GM12878 (cell line): ENCODE data around the gene NCDN. TPM values are rescaled to one million over a fixed set of nuclear protein-coding genes. Genes with fewer than 3 reads are reported as not detected.

ENCODE experiments used
- ZNF622 ChIP-seq: fragments of 450-650 bp; IDR thresholded peaks from 2 replicates; pipeline ENCODE4 v1.6.1; 2017; ENCODE audit warnings: mild to moderate bottlenecking, inconsistent platforms
- polyA plus RNA-seq, 11 experiments: library from polyadenylated mRNA; depleted of rRNA in 4 of 11; unstranded in 6 of 11; stranded (reverse) in 5 of 11; fragments of >200 nt; fragmentation: Nextera tagmentation in 4 of 11; fragmentation: Illumina TruSeq in 1 of 11; extraction: Ambion mirVana in 4 of 11; extraction: Trizol in 1 of 11; gene quantifications; 1 replicate in 1 of 11; 2 replicates in 10 of 11; pipeline versions ENCODE4 v1.2.1 to v1.2.3, GENCODE V29; 2011 to 2016; ENCODE audit warnings: inconsistent platforms in 2 of 11, missing spikeins in 2 of 11, low read depth in 1 of 11
- total RNA-seq, 4 experiments: library from RNA; depleted of rRNA in 3 of 4; stranded (reverse); fragments of >200 nt in 3 of 4; fragmentation: Illumina TruSeq in 1 of 4; extraction: Trizol in 1 of 4; gene quantifications; 2 replicates each; pipeline versions ENCODE4 v1.2.1 to v1.2.3, GENCODE V29; 2013 to 2021
- TF ChIP-seq, protein P1 (sequence below): fragments of 450-650 bp; IDR thresholded peaks from 2 replicates; pipeline ENCODE4 v1.6.1; 2017; ENCODE audit warnings: borderline replicate concordance

The NCDN gene
- total and polyA plus RNA-seq, 10 of the 15 experiments (the other 5 are each of a cell fraction or from before 2014, with no cell fraction given) = 1.8 to 25.5 (median 10.9) TPM

DNA sequence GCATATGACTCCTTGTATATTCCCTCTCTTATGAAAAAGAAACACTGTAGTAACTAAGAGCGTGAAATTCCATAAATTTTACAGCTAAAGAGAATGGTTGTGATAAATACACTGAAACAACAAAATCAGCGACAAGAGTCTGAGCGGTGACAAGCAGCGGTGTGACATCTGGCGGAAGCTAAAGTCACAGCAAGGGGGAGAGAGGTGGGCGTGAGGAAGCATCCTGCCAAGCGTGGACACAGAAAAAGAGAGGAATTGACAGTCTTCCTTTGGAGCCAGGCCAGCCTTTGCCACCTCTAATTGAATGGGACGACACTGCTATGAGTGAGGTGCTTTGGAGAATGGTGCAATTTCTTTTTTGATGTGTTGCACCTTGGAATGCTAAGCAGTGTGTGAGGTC, 57.8 kb downstream of the NCDN start (continued):
- TF ChIP-seq, protein P1, sequence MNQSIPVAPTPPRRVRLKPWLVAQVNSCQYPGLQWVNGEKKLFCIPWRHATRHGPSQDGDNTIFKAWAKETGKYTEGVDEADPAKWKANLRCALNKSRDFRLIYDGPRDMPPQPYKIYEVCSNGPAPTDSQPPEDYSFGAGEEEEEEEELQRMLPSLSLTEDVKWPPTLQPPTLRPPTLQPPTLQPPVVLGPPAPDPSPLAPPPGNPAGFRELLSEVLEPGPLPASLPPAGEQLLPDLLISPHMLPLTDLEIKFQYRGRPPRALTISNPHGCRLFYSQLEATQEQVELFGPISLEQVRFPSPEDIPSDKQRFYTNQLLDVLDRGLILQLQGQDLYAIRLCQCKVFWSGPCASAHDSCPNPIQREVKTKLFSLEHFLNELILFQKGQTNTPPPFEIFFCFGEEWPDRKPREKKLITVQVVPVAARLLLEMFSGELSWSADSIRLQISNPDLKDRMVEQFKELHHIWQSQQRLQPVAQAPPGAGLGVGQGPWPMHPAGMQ = no peak
- TF ChIP-seq ZNF622 = no peak

Other genes with a start within 250 kb of the NCDN start
- 22.6 and 24.3 TPM in 2 replicates for gene KIAA0319L, start 396 bp upstream of the NCDN start, total RNA-seq (2014; rRNA removed)
- gene KIAA0319L, start 396 bp upstream of the NCDN start, total RNA-seq (2014; rRNA removed; fragmentation: Illumina TruSeq; extraction: Trizol) = 20.7 and 22.1 TPM in 2 replicates
- 26.9 and 30.3 TPM in 2 replicates for gene KIAA0319L, start 396 bp upstream of the NCDN start, total RNA-seq (2021)
- gene KIAA0319L, start 396 bp upstream of the NCDN start, polyA plus RNA-seq (2011; rRNA removed) = 57.8 and 63.2 TPM in 2 replicates
- 26.7 and 35.3 TPM in 2 replicates for gene KIAA0319L, start 396 bp upstream of the NCDN start, polyA plus RNA-seq (2014; fragmentation: Illumina TruSeq; extraction: Trizol)
- gene KIAA0319L, start 396 bp upstream of the NCDN start, polyA plus RNA-seq (2014; fragmentation: Nextera tagmentation; extraction: Ambion mirVana) = 1 to 10 TPM; 2.6 to 5.9 TPM
- 23.6 and 26.1 TPM in 2 replicates for gene KIAA0319L, start 396 bp upstream of the NCDN start, polyA plus RNA-seq (2014; rRNA removed)
- 10 to 100 TPM; 24.7 to 26.5 TPM for gene KIAA0319L, start 396 bp upstream of the NCDN start, polyA plus RNA-seq (2016; fragmentation: Nextera tagmentation; extraction: Ambion mirVana)
- 0.34 and 0.76 TPM in 2 replicates for gene TFAP2E, start 15.5 kb downstream of the NCDN start, total RNA-seq (2014; rRNA removed)
- 0.27 and 0.60 TPM in 2 replicates for gene TFAP2E, start 15.5 kb downstream of the NCDN start, total RNA-seq (2014; rRNA removed; fragmentation: Illumina TruSeq; extraction: Trizol)
- gene TFAP2E, start 15.5 kb downstream of the NCDN start, total RNA-seq (2021) = 0.85 and 0.93 TPM in 2 replicates
- 0.10 TPM in 1 of 2 replicates, not detected in the other for gene TFAP2E, start 15.5 kb downstream of the NCDN start, polyA plus RNA-seq (2011; rRNA removed)
- 0.52 and 0.71 TPM in 2 replicates for gene TFAP2E, start 15.5 kb downstream of the NCDN start, polyA plus RNA-seq (2014; fragmentation: Illumina TruSeq; extraction: Trizol)
- gene TFAP2E, start 15.5 kb downstream of the NCDN start, polyA plus RNA-seq (2014; fragmentation: Nextera tagmentation; extraction: Ambion mirVana) = under 1 TPM; 0.22 to 0.52 TPM
- 1.1 and 1.4 TPM in 2 replicates for gene TFAP2E, start 15.5 kb downstream of the NCDN start, polyA plus RNA-seq (2014; rRNA removed)
- 1 to 10 TPM in 1 of 2 experiments, under 1 TPM in 1; 0.24 to 1.0 TPM for gene TFAP2E, start 15.5 kb downstream of the NCDN start, polyA plus RNA-seq (2016; fragmentation: Nextera tagmentation; extraction: Ambion mirVana)
- 71.7 and 78.0 TPM in 2 replicates for gene PSMB2, start 83.7 kb downstream of the NCDN start, total RNA-seq (2014; rRNA removed)
- gene PSMB2, start 83.7 kb downstream of the NCDN start, total RNA-seq (2014; rRNA removed; fragmentation: Illumina TruSeq; extraction: Trizol) = 83.6 and 85.3 TPM in 2 replicates
- 115 and 120 TPM in 2 replicates for gene PSMB2, start 83.7 kb downstream of the NCDN start, total RNA-seq (2021)
- 76.5 and 119 TPM in 2 replicates for gene PSMB2, start 83.7 kb downstream of the NCDN start, polyA plus RNA-seq (2011; rRNA removed)
- 169 and 187 TPM in 2 replicates for gene PSMB2, start 83.7 kb downstream of the NCDN start, polyA plus RNA-seq (2014; fragmentation: Illumina TruSeq; extraction: Trizol)
- gene PSMB2, start 83.7 kb downstream of the NCDN start, polyA plus RNA-seq (2014; fragmentation: Nextera tagmentation; extraction: Ambion mirVana) = 100 to 1,000 TPM; 289 to 299 TPM
- 116 and 122 TPM in 2 replicates for gene PSMB2, start 83.7 kb downstream of the NCDN start, polyA plus RNA-seq (2014; rRNA removed)
- gene PSMB2, start 83.7 kb downstream of the NCDN start, polyA plus RNA-seq (2016; fragmentation: Nextera tagmentation; extraction: Ambion mirVana) = 100 to 1,000 TPM; 249 TPM
- 11.5 and 11.7 TPM in 2 replicates for gene C1orf216, start 161.1 kb downstream of the NCDN start, total RNA-seq (2014; rRNA removed)
- 9.3 TPM in 2 replicates for gene C1orf216, start 161.1 kb downstream of the NCDN start, total RNA-seq (2014; rRNA removed; fragmentation: Illumina TruSeq; extraction: Trizol)
- gene C1orf216, start 161.1 kb downstream of the NCDN start, total RNA-seq (2021) = 14.7 and 15.7 TPM in 2 replicates
- gene C1orf216, start 161.1 kb downstream of the NCDN start, polyA plus RNA-seq (2011; rRNA removed) = 14.4 and 17.2 TPM in 2 replicates
- 7.8 and 9.2 TPM in 2 replicates for gene C1orf216, start 161.1 kb downstream of the NCDN start, polyA plus RNA-seq (2014; fragmentation: Illumina TruSeq; extraction: Trizol)
- 1 to 10 TPM; 2.9 to 7.0 TPM for gene C1orf216, start 161.1 kb downstream of the NCDN start, polyA plus RNA-seq (2014; fragmentation: Nextera tagmentation; extraction: Ambion mirVana)
- 16.9 and 17.4 TPM in 2 replicates for gene C1orf216, start 161.1 kb downstream of the NCDN start, polyA plus RNA-seq (2014; rRNA removed)
- gene C1orf216, start 161.1 kb downstream of the NCDN start, polyA plus RNA-seq (2016; fragmentation: Nextera tagmentation; extraction: Ambion mirVana) = 10 to 100 TPM; 11.2 to 13.4 TPM
- 26.0 and 31.3 TPM in 2 replicates for gene CLSPN, start 212.2 kb downstream of the NCDN start, total RNA-seq (2014; rRNA removed)
- 45.3 and 46.8 TPM in 2 replicates for gene CLSPN, start 212.2 kb downstream of the NCDN start, total RNA-seq (2014; rRNA removed; fragmentation: Illumina TruSeq; extraction: Trizol)
- 30.7 and 34.6 TPM in 2 replicates for gene CLSPN, start 212.2 kb downstream of the NCDN start, total RNA-seq (2021)
- 16.0 and 22.4 TPM in 2 replicates for gene CLSPN, start 212.2 kb downstream of the NCDN start, polyA plus RNA-seq (2011; rRNA removed)
- 39.8 and 42.9 TPM in 2 replicates for gene CLSPN, start 212.2 kb downstream of the NCDN start, polyA plus RNA-seq (2014; fragmentation: Illumina TruSeq; extraction: Trizol)
- 10 to 100 TPM; 13.9 to 16.6 TPM for gene CLSPN, start 212.2 kb downstream of the NCDN start, polyA plus RNA-seq (2014; fragmentation: Nextera tagmentation; extraction: Ambion mirVana)
- 18.9 and 24.0 TPM in 2 replicates for gene CLSPN, start 212.2 kb downstream of the NCDN start, polyA plus RNA-seq (2014; rRNA removed)
- 10 to 100 TPM; 21.0 to 21.1 TPM for gene CLSPN, start 212.2 kb downstream of the NCDN start, polyA plus RNA-seq (2016; fragmentation: Nextera tagmentation; extraction: Ambion mirVana)